HG02588 (cell line): ENCODE data around the gene CEP72.
"Not testable (repeated sequence)": the region's sequence is repeated elsewhere in the genome, so short reads cannot be mapped to it uniquely, and the experiment has no call there.

Experiments used
- ATAC-seq: cut with Tn5 transposase; IDR thresholded peaks from one replicate; pipeline ENCODE4 v1.9.1; 2021; ENCODE audit warnings: mild to moderate bottlenecking, moderate library complexity; ENCODE audit not compliant: unreplicated experiment

CEP72 gene

GRCh38 chr5:595285-595875, 16.8 kb upstream of the CEP72 start:
- ATAC-seq = no peak

GRCh38 chr5:597871-598563, 14.1 kb upstream of the CEP72 start:
- ATAC-seq = no peak

- ATAC-seq = no peak
Measured at GRCh38 chr5:598564-598890, 13.6 kb upstream of the CEP72 start.

- no peak for ATAC-seq
Measured at GRCh38 chr5:600886-601541, 11.1 kb upstream of the CEP72 start.

- ATAC-seq = no peak
Measured at GRCh38 chr5:601771-602465, 10.2 kb upstream of the CEP72 start.

- ATAC-seq = no peak
Measured at GRCh38 chr5:602466-603035, 9.6 kb upstream of the CEP72 start.

GRCh38 chr5:603081-603998, 8.8 kb upstream of the CEP72 start:
- ATAC-seq = no peak

GRCh38 chr5:604391-604831, 7.7 kb upstream of the CEP72 start:
- ATAC-seq = no peak

- ATAC-seq = not testable (repeated sequence)
Measured at GRCh38 chr5:605090-605489, 7.0 kb upstream of the CEP72 start.

- ATAC-seq = no peak
Measured at GRCh38 chr5:606061-606460, 6.1 kb upstream of the CEP72 start.

- no peak for ATAC-seq
Measured at GRCh38 chr5:606526-607399, 5.4 kb upstream of the CEP72 start.

- ATAC-seq = no peak
Measured at GRCh38 chr5:607541-608428, 4.4 kb upstream of the CEP72 start.

- ATAC-seq = no peak
Measured at GRCh38 chr5:608429-609370, 3.4 kb upstream of the CEP72 start.

- no peak for ATAC-seq
Measured at GRCh38 chr5:609506-609905, 2.6 kb upstream of the CEP72 start.

- ATAC-seq = no peak
Measured at GRCh38 chr5:610011-610743, 2.0 kb upstream of the CEP72 start.
